GM19452 (cell line): Measurements from ENCODE around the gene UNC13A.
"Not testable (repeated sequence)": the region's sequence is repeated elsewhere in the genome, so short reads cannot be mapped to it uniquely, and the experiment has no call there.

Experiments used
- ATAC-seq: cut with Tn5 transposase; IDR thresholded peaks from one replicate; pipeline ENCODE4 v1.9.1; 2021; ENCODE audit not compliant: unreplicated experiment

The UNC13A gene

DNA sequence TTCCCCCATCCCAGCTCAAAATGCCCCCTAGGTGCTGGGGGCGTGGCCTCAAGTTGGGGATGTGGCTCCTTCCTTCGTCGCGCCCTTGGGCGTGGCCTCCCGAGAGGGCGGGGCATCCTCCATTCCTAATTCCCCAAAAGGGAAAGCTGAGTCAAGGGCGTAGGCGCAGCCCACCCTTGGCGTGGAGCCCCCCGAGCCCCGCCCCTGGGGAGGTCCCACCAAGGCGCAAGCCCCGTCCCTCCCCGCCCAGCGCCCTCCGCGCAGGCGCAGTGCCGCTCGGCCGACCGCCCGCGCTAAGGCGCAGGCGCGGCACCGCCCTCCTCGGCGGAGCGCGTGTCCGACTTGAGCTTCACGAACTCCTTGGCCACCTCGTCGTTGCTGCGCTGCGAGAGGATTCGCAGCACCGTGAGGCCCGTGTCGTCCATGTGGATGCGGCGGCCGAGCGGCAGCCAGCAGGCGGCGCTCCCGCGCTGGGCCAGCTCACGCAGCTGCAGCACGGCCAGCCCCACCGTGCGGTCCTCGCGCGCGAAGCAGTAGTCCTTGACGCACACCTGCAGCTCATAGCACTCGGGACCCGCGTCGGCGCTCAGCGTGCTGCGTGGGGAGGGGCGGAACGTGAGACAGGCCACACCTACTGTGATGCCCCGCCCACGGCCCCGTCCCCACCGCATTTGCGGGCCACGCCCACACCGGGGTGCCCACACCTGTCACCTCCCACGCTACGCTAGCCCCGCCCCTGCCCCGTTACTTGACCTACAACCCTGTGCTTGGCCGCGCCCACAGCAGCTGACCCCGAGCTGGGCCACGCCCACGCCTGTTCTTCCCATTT, 82.2 kb downstream of the UNC13A start:
- peak; percentile 83 for ATAC-seq

DNA sequence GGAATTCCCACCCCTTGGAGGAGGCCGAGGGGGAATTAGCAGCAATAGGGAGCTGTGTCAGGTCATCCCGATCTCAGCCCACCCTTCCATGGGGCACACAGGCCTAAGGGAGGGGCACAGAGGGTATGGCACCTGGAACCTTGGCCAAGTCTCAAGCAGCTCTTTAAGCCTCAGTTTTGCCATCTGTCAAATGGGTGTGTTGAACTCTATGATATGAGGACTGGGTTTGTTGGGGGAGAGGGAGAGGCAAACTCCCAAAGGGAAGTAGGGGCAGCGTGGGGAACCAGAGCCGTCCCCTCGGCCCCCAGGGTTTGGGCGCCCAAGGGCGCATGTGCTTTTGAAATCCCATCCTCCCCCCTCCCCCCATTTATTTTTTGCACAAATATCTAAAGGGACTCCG, 83.0 kb downstream of the UNC13A start:
- ATAC-seq: no peak

DNA sequence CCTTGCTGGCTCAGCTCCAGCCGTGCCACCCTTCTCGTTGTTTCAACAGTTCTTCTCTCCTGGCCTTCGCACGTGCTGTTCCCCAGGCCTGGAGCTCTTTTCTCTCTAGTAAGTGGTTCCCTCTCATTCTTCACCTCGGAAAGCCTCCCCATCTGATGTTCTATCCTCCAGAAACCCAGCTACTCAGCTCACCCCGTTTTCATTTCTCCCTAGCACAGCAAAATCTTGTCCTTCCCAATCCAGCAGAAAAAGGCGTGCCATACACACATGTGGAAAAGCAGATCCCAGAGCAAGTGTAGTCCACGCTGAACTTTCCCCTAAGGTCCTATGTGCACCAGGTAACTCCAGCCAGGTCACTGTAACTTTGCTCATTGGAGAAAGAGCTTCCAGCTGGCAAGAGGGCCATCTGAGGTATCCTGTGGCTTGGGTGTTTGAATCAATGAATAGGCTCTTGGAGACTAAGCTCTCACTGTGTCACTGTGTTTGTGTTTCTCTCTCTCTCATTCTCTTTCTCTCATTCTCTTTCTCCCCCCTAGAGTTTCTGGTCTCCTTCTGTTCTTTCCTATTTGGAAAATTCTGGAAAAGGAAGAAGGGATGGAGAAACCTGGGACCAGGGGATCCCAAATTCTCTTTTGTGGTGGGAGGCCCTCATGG, 83.7 kb downstream of the UNC13A start:
- ATAC-seq: no peak

DNA sequence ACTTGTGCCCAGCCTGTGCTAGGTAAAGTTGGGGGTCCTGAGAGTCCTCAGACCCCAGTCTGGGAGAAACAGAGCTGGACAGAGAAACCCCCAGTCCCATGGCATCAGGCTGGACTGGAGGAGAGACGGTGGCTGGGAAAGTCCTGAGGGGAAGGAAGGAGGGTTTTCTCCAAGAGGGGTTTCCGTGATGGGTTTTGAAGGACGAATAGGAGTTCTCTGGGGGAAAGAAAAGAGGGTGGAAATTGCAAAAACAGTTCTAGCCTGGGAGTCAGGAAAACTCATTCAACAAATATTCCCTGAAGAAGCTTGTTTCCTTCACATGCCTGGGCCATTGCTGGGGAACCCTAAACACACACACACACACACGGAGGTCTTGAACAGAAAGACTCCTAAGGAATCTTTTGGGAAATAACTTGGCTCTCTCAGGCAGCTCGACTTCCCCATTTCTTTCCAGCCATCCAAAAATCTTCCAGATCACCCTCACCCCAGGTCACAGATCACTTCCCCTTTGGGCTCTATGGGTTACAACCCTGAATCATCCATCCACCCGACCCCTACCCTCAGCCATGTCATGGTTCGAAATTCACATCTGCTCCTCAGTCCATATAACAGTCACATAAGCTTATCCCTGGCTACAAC, 85.2 kb downstream of the UNC13A start:
- ATAC-seq: no peak

DNA sequence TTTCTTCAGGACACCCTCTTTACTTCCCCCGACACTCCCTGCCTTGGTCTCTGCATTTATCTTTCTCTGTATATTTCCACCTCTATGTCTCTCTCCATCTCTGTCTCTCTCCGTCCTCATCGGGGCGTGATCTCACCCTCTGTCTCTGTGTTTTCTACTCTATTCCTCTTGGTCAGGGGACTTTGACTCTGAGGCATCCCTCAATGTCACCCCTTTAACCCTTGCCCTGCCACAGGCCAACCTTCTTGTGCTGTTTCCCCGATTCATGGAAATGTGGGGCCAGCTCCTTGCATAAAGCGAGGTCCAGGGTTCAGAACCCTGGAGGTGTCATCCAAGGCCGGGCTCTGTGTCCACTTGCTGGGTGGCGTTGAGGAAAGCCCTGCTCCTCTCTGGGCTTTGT, 85.9 kb downstream of the UNC13A start:
- ATAC-seq: no peak

DNA sequence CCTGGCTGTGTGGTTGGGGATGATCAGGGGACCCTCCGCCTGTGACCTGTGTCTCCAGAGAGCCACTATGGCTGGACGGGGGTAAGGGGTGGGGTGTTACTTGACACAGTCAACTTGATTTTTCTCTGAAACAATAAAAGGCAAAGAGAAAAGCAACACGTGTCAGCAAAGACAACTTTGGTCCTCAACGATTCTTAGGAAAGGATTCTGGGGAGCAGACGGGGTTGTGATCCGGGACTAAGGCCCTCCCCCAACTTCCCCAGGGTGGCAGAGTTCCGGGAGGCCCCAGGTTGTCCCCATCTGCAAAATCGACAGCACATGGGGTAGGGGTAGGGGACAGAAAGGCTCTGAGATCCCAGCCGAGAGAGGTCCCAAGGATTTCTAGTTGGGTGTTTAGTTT, 86.5 kb downstream of the UNC13A start:
- ATAC-seq: no peak

DNA sequence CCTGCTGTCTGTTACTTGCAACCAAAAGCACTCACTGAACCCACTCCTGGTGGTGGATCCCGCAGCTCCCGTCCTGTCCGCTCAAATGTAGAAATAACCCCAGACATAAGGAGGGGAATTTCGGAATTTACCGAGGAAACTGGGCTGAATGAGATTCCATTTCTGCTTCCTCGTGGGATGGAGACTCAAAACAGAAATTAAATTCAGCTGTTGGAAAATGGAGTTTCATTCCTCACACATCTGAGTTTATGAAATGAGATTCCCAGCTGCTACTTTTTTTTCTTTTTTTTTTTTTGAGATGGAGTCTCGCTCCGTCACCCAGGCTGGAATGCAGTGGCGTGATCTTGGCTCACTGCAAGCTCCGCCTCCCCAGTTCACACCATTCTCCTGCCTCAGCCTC, 88.4 kb downstream of the UNC13A start:
- no peak for ATAC-seq

DNA sequence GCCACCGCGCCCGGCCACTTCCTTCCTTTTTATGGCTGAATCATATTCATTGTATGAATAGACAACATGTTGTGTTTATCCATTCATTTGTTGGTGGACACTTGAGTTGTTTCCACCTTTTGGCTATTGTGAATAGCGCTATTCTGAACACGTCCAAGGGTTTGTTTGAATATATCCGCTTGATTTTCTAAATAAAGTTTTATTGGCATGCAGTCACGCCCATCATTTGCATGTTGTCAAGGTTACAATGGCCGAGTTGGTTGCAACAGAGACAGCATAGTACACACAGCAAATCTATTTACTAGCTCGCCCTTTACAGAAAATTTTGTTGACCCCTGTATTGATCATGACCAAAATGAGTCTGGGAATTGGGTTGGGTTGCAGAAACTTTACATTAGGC, 89.2 kb downstream of the UNC13A start:
- ATAC-seq: no peak

DNA sequence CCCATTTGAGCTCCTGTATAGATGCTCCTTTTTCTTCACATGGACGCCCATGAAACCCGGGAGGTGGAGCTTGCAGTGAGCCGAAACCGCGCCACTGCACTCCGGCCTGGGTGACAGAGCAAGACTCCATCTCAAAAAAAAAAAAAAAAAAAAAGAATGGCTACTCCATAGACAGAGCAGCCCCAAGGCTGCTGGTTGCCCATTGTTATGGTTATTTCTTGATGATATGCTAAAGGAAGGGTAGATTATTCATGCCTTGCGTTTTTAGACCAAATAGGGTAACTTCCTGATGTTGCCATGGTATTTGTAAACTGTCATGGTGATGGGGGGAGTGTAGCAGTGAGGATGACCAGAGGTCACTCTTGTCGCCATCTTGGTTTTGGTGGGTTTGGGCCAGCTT, 90.1 kb downstream of the UNC13A start:
- not testable (repeated sequence) for ATAC-seq

DNA sequence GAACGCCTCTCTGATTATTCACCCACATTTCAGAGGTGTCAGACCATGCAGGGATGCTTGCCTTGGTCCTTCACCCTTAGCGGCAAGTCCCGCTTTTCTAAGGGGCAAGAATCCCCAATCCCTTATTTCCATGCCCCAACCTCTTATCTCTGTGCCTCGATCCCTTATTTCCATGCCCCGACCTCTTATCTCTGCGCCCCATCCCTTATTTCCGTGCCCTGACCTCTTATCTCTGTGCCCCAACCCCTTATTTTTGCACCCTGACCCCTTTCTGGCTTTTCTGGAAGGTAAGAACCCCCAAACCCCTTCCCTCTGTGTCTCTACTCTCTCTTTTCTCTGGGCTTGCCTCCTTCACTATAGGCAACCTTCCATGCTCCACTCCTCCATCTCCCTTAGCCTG, 93.9 kb downstream of the UNC13A start:
- not testable (repeated sequence) for ATAC-seq

DNA sequence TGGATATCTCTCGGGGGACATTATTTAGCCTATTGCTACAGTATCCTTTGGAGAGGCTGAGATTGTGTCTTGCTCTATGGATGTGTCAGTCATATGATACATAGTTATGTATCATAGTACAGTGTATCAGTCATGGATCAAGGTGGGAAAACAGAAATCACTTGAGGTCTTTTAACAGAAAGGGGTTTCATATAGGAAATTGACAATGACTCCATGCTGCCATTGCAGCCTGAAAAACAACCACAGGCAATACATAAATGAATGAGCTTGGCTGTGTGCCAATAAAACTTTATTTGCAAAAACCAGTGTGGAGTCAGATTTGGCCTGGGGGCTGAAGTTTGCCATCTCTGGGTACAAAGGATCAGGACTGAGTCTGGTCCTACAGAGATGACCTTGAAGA, 97.3 kb downstream of the UNC13A start:
- no peak for ATAC-seq

DNA sequence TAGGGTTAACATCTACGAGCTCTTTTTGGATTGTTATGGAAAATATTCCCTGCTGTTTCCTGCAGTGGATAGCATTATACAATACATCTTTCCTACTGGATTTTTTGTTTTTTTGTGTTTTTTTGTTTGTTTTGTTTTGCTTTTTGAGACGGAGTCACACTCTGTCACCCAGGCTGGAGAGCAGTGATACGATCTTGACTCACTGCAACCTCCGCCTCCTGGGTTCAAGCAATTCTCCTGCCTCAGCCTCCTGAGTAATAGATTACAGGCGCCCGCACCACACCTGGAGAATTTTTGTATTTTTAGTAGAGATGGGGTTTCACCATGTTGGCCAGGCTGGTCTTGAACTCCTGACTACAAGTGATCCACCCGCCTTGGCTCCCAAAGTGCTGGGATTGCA, 102.8 kb downstream of the UNC13A start:
- not testable (repeated sequence) for ATAC-seq

DNA sequence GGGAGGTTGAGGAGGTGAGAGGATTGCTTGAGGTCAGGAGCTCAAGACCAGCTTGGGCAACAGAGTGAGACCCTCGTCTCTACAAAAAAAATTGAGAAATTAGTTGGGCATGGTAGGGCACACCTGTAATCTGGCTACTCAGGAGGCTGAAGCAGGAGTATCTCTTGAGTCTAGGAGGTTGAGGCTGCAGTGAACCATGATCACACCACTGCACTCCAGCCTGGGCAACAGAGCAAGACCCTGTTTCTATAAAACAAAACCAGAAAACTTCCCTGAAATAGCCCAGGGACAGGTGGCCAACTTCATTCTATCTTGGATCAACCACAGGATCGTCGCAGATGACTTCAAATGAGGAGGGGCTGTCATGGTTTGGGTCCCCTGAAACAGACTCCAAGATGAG, 104.0 kb downstream of the UNC13A start:
- no peak for ATAC-seq

DNA sequence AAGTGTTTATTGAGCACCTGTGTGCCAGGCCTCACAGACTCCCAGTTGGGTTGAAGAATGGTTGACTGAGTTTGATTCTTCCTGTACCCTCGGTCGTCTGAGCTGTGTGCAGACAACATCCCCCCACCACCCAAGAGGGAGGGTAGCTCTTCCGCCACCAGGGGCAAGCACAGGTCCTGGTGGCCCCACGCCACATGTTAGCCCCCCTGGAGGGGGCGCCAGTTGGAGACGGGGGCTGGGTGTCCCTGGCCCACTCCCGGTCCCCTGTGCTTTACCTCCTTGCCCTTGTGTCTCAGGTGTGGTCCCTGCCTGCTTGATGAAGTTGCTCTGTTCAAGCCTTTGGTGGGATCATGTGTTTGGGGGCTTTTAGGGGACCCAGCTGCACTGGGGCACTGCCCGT, 105.5 kb downstream of the UNC13A start:
- ATAC-seq: no peak

DNA sequence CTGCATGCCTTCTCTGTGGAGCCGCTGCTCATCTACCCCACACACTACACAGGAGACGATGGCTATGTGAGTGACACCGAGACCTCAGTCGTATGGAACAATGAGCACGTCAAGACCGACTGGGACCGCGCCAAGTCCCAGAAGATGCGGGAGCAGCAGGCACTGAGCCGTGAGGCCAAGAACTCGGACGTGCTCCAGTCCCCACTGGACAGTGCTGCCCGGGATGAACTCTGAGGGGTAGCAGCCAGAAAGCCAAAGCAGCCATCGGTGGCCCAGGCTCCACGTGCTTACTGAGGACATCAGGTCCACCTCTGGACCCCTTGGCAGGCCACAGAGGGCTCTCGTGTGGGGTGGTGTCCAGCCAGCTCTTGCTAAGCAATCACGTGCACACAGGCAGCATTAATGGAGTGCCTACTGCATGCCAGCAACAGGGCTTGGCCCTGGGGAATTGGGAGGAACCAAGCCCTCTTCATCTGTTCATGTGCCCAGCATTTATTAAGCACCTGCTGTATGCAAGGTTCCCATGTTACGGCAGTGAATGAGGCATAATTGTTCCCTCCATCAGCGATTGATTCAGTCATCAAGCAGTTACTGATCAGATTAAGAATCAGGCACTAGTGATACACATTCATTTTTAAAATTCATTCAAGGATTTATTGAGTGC, 106.8 kb downstream of the UNC13A start:
- ATAC-seq: no peak

DNA sequence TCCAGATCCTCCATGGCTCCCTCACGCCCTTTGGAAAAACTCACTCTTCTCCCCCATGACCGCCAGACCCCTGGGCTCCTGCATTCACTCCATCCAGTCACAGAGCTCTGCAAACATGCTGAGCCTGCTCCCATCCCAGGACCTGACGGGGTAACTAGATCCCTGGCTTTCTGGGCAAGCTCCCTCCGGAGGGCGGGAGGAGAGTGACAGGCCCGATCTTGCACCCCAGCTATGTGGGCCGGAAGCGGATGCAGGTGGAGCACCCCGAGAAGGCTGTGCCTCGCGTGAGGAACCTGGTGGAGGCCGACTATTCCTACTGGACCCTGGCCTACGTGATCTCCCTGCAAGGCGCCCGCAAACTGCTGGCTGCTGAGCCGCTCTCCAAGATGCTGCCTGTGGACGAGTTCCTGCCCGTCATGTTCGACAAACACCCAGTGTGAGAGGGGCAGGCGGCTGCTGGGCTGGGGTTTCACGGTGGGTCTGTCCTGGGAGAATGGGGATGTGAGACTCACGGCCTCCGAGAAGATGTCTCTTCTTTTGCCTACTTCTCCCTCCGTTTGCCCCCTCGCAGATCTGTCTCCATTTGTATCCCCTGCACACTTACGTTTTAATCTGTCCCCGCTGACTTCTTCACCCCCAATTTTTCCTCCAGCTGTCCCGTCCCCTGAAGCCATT, 107.5 kb downstream of the UNC13A start:
- ATAC-seq: no peak

DNA sequence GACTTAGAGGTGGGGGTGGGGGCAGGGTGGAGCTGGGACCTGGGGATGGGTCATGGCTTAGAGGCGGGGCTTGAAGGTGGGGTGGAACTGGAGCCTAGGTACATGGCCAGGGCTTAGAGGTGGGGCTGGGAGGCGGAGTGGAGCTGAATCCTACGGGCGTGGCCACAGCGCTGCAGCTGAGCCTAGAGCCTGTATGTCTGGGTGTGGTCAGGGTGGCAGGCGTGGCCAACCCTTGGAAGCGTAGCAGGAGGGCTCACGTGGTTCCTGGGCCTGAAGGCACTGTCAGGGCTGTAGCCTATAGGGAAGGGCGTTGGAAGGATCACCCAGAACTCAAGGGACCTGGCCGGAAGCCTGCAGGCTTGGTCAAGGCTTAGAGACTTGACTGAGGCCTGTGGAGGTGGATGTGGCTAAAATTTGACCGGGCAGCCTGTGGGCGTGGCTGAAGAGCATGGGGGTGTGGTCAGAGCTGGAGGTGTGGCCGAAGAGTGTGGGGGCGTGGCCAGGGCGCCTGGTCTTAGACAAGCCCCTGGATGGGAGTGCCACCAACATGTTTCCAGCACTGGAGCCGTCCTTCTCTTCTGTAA, 108.4 kb downstream of the UNC13A start:
- ATAC-seq: no peak

DNA sequence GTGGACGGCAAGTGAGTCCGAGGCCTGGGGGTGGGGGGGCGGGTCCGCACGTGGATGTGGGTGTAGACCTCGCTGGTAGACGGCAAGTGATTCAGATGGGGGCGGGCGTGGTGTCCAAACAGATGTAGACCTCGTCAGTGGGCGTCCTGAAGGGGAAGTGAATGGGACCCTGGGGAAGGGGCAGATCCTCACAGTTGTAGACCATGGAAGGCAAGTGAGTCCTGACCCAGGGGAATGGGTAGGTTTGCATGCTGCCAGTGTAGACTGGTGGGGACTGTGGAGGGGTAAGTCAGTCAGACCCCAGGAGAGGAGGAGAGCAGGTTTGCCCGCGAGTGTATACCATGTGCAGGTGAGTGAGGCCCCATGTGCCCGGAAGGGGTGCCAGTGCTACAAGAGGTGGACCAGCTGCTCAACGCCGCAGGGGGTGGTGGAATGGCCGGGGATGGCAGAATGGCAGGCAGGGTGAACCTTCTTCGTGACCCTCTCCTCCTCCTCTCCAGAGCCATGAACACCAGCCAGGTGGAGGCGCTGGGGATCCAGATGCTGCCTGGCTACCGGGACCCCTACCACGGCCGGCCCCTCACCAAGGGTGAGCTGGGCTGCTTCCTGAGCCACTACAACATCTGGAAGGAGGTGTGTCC, 110.6 kb downstream of the UNC13A start:
- ATAC-seq: no peak

DNA sequence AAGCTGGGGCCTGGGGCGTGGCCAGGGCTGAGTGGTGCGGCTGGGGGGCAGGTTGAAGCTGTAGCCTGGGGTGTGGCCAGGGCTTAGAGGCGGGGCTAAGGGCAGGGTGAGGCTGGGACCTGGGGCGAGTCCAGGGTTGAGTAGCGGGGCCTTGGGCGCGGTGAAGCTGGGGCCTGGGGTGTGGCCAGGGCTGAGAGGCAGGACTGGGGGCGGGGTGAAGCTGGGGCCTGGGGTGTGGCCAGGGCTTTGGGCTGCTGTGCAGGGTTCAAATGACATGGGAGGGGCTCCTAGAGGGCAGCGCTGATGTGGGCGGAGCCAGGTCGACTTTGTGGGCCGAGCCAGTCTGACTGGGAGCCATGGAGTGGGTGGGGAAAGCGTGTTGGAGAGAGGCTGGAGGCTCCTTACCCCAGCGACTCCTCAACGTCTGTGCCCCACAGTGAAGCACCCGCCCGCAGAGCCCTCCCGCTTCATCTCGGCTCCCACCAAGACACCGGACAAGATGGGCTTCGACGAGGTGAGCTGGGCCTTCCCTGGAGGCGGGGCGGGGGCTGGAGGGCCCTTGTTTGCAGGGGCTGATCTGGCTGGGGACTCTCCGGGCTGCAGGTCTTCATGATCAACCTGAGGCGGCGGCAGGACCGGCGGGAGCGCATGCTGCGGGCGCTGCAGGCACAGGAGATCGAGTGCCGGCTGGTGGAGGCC, 111.2 kb downstream of the UNC13A start:
- ATAC-seq: no peak
